ENCODE measurements around the gene MCFD2.

Gene MCFD2

GRCh38 chr2:46873604-46874068, 42.0 kb downstream of the MCFD2 start:
- DNase-seq (ENCODE audit: low read depth) = no peak

DNA sequence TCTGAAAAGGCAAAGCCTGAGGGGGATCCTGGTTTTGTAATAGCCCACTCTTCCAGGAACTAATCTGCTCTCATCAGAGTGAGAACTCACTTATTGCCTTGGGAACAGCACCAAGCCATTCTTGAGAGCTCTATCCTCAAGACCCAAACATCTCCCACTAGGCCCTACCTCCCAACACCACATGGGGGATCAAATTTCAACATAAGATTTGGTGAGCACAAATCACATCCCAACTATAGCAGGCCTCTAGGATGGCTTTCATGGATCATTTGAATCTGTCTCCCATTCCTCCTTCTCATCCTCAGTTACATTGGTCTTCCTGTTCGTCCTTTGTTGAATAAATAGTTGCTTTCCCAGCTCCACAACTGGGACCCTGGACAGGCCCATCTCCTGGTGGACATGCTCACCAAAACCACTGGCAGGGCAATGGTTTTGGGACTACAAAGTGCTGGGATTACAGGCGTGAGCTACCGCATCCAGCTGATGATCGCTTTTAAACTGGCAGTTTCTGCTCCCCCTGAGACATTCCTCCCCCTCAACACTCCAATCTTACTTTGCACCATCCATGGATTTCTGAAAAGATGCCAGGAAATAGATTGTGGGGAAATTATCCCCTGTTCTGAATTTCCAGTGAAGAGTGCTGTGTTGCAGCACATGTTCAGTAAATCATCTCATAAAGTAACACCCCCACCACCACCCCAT, 42.6 kb downstream of the MCFD2 start:
- DNase-seq (ENCODE audit: low read depth) = no peak

- no peak for DNase-seq (ENCODE audit: low read depth)
Measured at GRCh38 chr2:46871976-46872381, 43.6 kb downstream of the MCFD2 start.

- no peak for DNase-seq (ENCODE audit: low read depth)
Measured at GRCh38 chr2:46870051-46870839, 45.4 kb downstream of the MCFD2 start.

DNA sequence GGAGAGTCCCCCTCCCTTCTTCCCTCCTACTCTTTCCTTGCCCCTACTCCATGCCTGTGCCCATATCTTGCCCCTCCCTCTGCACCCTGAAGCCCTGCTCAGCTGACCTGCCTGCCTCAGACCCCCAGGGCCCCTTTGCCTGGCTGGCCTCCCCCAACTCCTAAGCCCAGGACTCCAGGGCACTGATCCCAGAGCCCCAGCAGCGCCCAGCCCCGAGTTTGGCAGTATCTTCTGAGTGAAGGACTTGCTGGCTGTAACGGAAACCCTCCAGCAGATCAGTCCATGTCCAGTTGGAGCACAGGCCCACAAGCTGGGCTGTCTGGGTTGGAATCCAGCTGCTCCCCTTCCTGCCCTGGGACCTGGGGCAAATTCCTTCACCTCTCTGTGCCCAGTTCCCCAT, 46.0 kb downstream of the MCFD2 start:
- no peak for DNase-seq (ENCODE audit: low read depth)

- no peak for DNase-seq (ENCODE audit: low read depth)
Measured at GRCh38 chr2:46866770-46867246, 48.8 kb downstream of the MCFD2 start.

GRCh38 chr2:46865181-46865970, 50.2 kb downstream of the MCFD2 start:
- no peak for DNase-seq (ENCODE audit: low read depth)

DNA sequence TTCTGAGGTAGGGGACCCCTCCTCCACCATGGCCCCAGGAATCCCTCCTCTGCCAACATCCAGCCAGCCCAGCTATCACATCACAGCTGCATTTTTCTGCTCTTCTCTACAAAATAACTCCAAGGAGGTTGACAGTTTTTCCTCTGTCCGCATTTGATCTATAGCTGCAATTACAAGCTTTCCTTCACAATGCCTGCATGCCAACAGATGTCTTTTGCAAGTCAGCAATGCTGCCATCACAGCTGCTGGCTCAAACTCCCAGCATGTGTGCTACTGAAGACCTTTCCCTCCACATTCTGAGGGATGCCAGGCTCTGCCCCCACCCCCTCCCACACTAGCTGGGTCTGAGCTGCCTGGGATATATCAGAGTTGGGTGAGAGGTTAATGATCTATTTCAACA, 51.7 kb downstream of the MCFD2 start:
- DNase-seq (ENCODE audit: low read depth) = no peak

DNA sequence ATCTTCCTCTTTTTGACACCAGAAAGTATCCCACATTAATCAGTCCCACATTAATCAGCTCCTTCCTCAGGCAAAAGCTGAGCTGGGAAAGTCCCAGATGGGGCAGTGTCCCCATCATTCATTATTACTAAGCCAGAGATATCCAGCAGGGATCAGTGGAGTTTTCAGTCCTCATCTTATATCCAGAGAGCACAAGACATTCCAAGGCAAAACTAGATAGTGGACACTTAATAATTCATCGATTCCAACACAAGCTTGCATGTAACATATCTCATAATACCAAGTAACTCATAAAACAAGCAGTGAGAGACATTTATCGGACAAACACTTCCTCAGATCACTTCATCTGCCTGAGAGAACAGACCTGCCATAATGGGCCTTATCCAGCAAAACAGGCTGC, 53.1 kb downstream of the MCFD2 start:
- DNase-seq (ENCODE audit: low read depth) = no peak

DNA sequence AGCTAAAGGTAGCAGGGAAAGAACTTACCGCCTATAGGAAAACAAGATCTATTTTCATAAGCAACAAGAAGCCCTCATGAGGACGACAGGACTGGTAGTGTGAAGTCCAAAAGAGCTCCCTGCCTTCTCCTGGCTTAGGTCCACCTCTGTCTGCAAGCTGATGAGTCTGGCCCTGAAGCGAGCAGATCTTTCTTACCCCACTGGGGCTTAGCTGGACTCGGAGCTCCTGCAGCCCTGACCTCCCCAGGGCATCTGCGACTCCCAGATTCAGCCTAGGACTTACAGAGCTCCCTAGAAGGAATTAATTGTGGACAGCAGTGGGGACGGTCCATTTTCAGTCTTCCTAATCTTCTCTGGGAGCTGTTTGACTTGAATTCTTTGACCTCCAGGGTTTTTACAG, 53.7 kb downstream of the MCFD2 start:
- DNase-seq (ENCODE audit: low read depth) = no peak

- no peak for DNase-seq (ENCODE audit: low read depth)
Measured at GRCh38 chr2:46859482-46859881, 56.1 kb downstream of the MCFD2 start.

GRCh38 chr2:46858702-46859090, 56.9 kb downstream of the MCFD2 start:
- DNase-seq (ENCODE audit: low read depth) = no peak

DNA sequence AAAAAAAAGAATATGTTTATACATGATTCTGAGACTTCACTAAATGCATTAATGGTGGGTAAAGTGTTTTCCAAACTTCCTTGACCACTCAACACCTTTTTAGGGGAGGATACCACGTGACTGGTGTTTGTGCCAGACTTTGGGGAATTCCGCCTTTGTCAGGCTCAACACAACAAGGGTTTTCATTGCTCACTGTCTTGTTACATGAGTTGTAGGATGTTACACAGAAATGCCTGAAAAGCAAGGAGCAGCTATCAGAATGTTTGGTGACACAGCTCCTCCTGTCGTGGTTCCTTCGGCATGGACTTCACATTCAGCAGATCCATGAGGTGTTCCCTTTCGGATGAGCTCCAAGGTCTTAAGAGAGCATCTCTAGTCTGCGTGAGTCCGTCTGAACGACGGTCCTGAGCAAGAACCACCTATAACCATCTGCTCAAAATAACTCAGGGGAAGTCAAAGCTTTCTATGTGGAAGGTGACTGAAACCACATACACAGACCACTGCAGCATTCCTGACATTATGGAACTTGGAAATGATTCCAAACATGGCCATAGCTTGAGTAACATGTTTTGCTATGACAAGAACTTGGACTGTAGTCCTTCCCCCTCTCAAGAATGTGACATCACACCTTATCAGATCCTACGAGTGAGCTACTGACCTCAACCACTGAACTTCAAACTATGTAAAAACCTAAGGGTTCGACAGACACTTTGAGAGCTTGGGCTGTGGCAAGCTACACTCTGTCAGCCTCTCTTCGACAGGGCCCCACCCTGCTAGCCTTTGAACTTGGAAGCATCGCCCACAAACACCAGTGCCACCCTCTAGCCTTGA, 57.5 kb downstream of the MCFD2 start:
- no peak for DNase-seq (ENCODE audit: low read depth)

GRCh38 chr2:46856336-46856735, 59.3 kb downstream of the MCFD2 start:
- DNase-seq (ENCODE audit: low read depth) = no peak

- no peak for DNase-seq (ENCODE audit: low read depth)
Measured at GRCh38 chr2:46855805-46856204, 59.8 kb downstream of the MCFD2 start.

GRCh38 chr2:46854260-46854659, 61.3 kb downstream of the MCFD2 start:
- DNase-seq (ENCODE audit: low read depth) = no peak

DNA sequence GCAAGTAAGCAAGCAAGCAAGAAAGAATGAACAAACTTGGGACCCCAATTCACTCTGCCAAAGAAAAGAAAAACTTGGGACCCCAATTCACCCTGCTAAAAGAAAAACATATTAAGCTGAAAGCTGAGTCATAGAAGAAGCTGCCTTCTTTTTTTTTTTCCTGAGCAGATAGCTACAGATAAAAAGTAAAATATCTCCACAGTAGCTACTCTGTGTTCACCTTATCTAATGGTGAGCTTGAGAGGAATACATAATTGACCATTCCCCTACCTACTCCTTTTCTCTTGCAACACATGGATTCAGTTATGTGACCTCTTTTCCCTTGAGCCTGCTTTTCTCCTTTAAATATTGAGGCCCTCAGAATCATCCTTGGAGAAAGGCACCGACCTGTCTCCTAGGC, 63.0 kb downstream of the MCFD2 start:
- DNase-seq (ENCODE audit: low read depth) = no peak

- DNase-seq (ENCODE audit: low read depth) = no peak
Measured at GRCh38 chr2:46852124-46852523, 63.5 kb downstream of the MCFD2 start.

All from stimulated activated CD8-positive, alpha-beta memory T cell treated with anti-CD3 and anti-CD28 coated beads, Interleukin-12 subunit alpha, Interleukin-12 subunit beta, amount 100 ng/mL, for 4 hours (primary cell).